Erythroblast (primary cell): ENCODE data around the gene TOMM22.

Experiments
- GATA1 ChIP-seq: IDR thresholded peaks from 2 replicates; pipeline ENCODE4 v1.6.1; 2011; ENCODE audit warnings: low read depth, mild to moderate bottlenecking, control low read depth, low read length, moderate library complexity
- POLR2A ChIP-seq: IDR thresholded peaks from 2 replicates; pipeline ENCODE4 v1.6.1; 2011; ENCODE audit warnings: mild to moderate bottlenecking, low read length

- TF ChIP-seq POLR2A: no peak
- no peak for TF ChIP-seq GATA1
These were observed 28.0 kb upstream of the TOMM22 start for GRCh38 chr22:38653741-38654140.
